Measurements from ENCODE around the gene DERA. TPM values are rescaled to one million over a fixed set of nuclear protein-coding genes. Genes with fewer than 3 reads are reported as not detected.

DERA gene
- total RNA-seq: 29.7 and 37.9 TPM in 2 replicates

DNA sequence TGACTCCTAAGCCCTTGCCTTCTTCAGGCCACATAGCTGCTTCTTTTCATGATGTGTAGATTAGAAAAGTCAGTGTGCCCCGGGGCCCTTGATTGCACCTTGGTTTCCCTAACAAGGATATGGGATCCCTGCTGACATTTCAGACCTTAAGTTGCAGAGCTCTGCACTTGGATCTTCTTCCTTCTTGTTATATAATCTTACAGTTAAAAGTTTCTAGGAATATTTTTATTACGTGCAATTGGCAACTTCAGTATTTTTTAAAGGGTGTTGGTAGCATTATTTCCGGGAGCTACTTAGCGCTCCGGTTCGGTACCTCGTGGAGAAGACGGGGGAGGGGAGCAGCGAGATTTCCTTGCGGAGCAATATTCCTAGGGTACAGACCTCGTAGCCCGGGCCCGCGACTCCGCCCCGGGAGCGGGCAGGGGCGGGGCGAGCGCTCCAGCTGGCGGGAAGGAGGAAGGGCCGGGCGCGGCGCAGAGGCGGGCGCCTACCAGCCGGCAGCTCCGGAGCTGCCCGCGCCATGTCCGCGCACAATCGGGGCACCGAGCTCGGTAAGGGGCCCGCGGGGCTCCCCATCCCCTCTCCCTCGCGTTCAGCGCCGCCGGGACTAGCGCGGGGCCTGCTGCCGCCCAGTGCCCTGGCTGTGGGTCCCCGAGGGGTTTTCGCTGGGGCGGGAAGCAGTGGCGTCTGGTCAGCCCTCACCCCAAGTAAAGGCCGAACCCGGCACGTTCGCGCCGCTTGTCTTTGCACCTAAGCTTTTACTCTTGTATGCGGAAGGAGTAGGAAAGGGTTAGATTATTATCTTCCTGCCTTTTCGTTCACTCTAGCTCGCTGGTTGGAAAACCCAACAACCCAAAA, at the start of gene DERA:
Gene DERA, plus strand, starts transcription at position 469 of the 858 bp plus-strand sequence. Its CDS starts 52 bp downstream, at position 521.

DNA sequence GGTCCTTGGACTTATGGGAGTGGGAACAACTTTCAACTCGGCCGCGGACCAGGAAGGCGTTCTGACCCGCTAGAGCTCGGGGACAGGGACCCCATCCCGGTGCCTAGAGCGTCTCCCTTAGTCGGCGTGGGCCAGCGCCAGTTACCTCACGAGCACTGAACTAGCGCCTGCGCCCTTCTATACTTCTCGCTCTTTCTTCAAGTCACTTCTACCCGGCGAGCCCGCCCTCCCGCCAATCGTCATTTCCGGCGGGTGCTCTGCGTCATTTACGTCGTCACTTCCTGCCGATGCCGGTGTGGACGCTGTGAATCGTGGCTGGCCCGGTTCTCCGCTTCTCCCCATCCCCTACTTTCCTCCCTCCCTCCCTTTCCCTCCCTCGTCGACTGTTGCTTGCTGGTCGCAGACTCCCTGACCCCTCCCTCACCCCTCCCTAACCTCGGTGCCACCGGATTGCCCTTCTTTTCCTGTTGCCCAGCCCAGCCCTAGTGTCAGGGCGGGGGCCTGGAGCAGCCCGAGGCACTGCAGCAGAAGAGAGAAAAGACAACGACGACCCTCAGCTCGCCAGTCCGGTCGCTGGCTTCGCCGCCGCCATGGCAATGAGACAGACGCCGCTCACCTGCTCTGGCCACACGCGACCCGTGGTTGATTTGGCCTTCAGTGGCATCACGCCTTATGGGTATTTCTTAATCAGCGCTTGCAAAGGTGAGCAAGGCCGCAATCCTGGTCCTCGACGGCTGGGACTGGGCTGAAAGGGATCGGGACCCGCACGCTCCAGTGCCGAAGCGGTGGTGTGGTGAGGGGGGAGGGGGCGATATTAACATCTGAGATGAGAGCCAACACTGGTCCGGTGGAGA, 28.8 kb upstream of the DERA start, which contains the start of gene STRAP:
Gene STRAP, plus strand, starts transcription at position 270 of the 854 bp plus-strand sequence. Its CDS starts 321 bp downstream, at position 591.

Other genes starting within 250 kb of the DERA start
- 204 and 244 TPM in 2 replicates for gene EPS8, start 121.9 kb upstream of the DERA start, total RNA-seq
- gene STRAP, start 28.9 kb upstream of the DERA start, total RNA-seq: 64.5 and 78.3 TPM in 2 replicates

All from aortic smooth muscle cell (primary cell).